Loucy (cell line): ENCODE measurements around the gene LAMA4.
"Not testable (repeated sequence)": the region's sequence is repeated elsewhere in the genome, so short reads cannot be mapped to it uniquely, and the experiment has no call there.

Source experiments
- H2AFZ ChIP-seq: fragments of 200-600 bp; sonication (generic); 2 replicates; pipeline ENCODE4 v1.6.0; 2016; ENCODE audit warnings: antibody characterized with exemption, mild to moderate bottlenecking, low read length, moderate library complexity
- H3F3A ChIP-seq: fragments of 200-600 bp; 2 replicates; pipeline ENCODE4 v1.6.0; 2016; ENCODE audit warnings: antibody characterized with exemption, low read depth, mild to moderate bottlenecking
- H3K27me3 ChIP-seq: fragments of 200-600 bp; sonication (generic); 2 replicates; pipeline ENCODE4 v1.6.1; 2014; ENCODE audit warnings: low read length, mild to moderate bottlenecking; ENCODE audit not compliant: insufficient read depth, poor library complexity, severe bottlenecking
- H3K36me3 ChIP-seq: fragments of 200-600 bp; sonication (generic); 2 replicates; pipeline ENCODE4 v1.6.1; 2016; ENCODE audit warnings: low read length; ENCODE audit not compliant: insufficient read depth
- H3K4me1 ChIP-seq: fragments of 200-600 bp; sonication (generic); 2 replicates; pipeline ENCODE4 v1.5.1; 2014; ENCODE audit warnings: low read length, mild to moderate bottlenecking; ENCODE audit not compliant: insufficient read depth, poor library complexity, severe bottlenecking
- H3K4me2 ChIP-seq: fragments of 200-600 bp; sonication (generic); 2 replicates; pipeline ENCODE4 v1.6.0; 2014; ENCODE audit warnings: antibody characterized with exemption, low read length, low read depth, mild to moderate bottlenecking; ENCODE audit not compliant: poor library complexity, severe bottlenecking
- H3K4me3 ChIP-seq: fragments of 200-600 bp; sonication (generic); 2 replicates; pipeline ENCODE4 v1.5.1; 2014; ENCODE audit warnings: low read length, mild to moderate bottlenecking, mixed read lengths; ENCODE audit not compliant: poor library complexity, severe bottlenecking
- H3K79me2 ChIP-seq: fragments of 200-600 bp; sonication (generic); 2 replicates; pipeline ENCODE4 v1.6.1; 2014; ENCODE audit warnings: low read length; ENCODE audit not compliant: insufficient read depth
- H3K9ac ChIP-seq: fragments of 200-600 bp; sonication (generic); 2 replicates; pipeline ENCODE4 v1.6.0; 2014; ENCODE audit warnings: mild to moderate bottlenecking, low read depth, low read length, moderate library complexity; ENCODE audit not compliant: poor library complexity, severe bottlenecking
- H3K9me2 ChIP-seq: fragments of 200-600 bp; sonication (generic); replicated peaks from 2 replicates; pipeline ENCODE4 v1.6.1; 2016; ENCODE audit warnings: low read depth, low read length, mixed read lengths
- H3K9me3 ChIP-seq: fragments of 200-600 bp; sonication (generic); 2 replicates; pipeline ENCODE4 v1.6.1; 2014; ENCODE audit warnings: mild to moderate bottlenecking, antibody characterized with exemption, low read length, low read depth; ENCODE audit not compliant: insufficient read depth
- H4K20me1 ChIP-seq: fragments of 200-600 bp; sonication (generic); 2 replicates; pipeline ENCODE4 v1.6.0; 2014; ENCODE audit warnings: antibody characterized with exemption, low read length, mild to moderate bottlenecking; ENCODE audit not compliant: insufficient read depth, poor library complexity, severe bottlenecking
- EZH2phosphoT487 ChIP-seq: fragments of 200-600 bp; IDR thresholded peaks from 2 replicates; pipeline ENCODE4 v1.6.1; 2018; ENCODE audit warnings: antibody characterized with exemption, mild to moderate bottlenecking, moderate library complexity, borderline replicate concordance
- TF ChIP-seq, protein P1 (sequence below): fragments of 200-600 bp; sonication (generic); conservative IDR thresholded peaks from 2 replicates; pipeline ENCODE4 v1.5.1; 2014; ENCODE audit warnings: mild to moderate bottlenecking, antibody characterized with exemption, low read length

LAMA4 gene

GRCh38 chr6:112106562-112106961 lies 147.8 kb downstream of the LAMA4 start:
- Histone ChIP-seq H3K9ac (no peak overlapping the region), H2AFZ (no peak overlapping the region), H3K4me1 (no peaks in the 10 kb centered on the region), H3K27me3 (no peaks in the 10 kb centered on the region), H3K36me3 (no peaks in the 10 kb centered on the region), H3K9me3 (no peaks in the 10 kb centered on the region), H3F3A (no peaks in the 10 kb centered on the region), H3K4me2 (no peak overlapping the region), H3K9me2 (no peaks in the 10 kb centered on the region), H4K20me1 (no peaks in the 10 kb centered on the region), H3K4me3 (no peak overlapping the region), H3K79me2 (no peaks in the 10 kb centered on the region)
- no peak for TF ChIP-seq EZH2phosphoT487
- TF ChIP-seq, protein P1, sequence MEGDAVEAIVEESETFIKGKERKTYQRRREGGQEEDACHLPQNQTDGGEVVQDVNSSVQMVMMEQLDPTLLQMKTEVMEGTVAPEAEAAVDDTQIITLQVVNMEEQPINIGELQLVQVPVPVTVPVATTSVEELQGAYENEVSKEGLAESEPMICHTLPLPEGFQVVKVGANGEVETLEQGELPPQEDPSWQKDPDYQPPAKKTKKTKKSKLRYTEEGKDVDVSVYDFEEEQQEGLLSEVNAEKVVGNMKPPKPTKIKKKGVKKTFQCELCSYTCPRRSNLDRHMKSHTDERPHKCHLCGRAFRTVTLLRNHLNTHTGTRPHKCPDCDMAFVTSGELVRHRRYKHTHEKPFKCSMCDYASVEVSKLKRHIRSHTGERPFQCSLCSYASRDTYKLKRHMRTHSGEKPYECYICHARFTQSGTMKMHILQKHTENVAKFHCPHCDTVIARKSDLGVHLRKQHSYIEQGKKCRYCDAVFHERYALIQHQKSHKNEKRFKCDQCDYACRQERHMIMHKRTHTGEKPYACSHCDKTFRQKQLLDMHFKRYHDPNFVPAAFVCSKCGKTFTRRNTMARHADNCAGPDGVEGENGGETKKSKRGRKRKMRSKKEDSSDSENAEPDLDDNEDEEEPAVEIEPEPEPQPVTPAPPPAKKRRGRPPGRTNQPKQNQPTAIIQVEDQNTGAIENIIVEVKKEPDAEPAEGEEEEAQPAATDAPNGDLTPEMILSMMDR, result no peak

DNA sequence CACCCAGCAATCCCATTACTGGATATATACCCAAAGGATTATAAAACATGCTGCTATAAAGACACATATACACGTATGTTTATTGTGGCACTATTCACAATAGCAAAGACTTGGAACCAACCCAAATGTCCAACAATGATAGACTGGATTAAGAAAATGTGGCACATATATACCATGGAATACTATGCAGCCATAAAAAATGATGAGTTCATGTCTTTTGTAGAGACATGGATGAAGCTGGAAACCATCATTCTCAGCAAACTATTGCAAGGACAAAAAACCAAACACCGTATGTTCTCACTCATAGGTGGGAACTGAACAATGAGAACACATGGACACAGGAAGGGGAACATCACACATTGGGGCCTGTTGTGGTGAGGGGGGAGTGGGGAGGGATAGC lies 148.3 kb downstream of the LAMA4 start:
- not testable (repeated sequence) for H2AFZ ChIP-seq, H3K4me3 ChIP-seq, H3F3A ChIP-seq, H4K20me1 ChIP-seq, H3K4me1 ChIP-seq, H3K9ac ChIP-seq, H3K9me3 ChIP-seq, H3K27me3 ChIP-seq, H3K9me2 ChIP-seq, H3K4me2 ChIP-seq, H3K36me3 ChIP-seq, H3K79me2 ChIP-seq

DNA sequence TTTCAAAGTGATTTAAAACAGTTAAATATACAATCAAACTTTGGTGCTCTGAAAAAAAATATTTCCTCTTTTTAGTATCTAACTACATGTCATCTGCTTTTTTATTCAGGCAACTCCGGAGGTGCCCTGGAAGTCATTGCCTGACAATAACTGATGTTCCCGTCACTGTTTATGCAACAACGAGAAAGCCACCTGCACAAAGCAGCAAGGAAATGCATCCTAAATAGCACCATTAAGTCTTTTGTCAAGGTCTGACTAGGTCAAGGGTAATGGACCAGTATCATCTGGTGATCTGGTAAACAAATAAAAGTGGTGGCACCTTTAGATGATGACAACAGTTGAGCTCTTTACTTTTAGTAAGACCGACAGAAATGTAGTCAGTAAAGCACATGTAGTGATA lies 153.8 kb downstream of the LAMA4 start:
- no peak overlapping the region for H3K4me2 ChIP-seq
- no peak overlapping the region for H3K4me3 ChIP-seq

GRCh38 chr6:112096901-112097300 lies 157.5 kb downstream of the LAMA4 start:
- no peak for TF ChIP-seq EZH2phosphoT487
- TF ChIP-seq, protein P1, result no peak
- no peaks in the 10 kb centered on the region for H3K79me2 ChIP-seq
- no peak overlapping the region for H3K9ac ChIP-seq
- no peaks in the 10 kb centered on the region for H3K9me2 ChIP-seq
- H3F3A ChIP-seq, result no peaks in the 10 kb centered on the region
- no peaks in the 10 kb centered on the region for H3K36me3 ChIP-seq
- H3K4me3 ChIP-seq, result no peak overlapping the region
- H3K9me3 ChIP-seq, result no peaks in the 10 kb centered on the region
- no peaks in the 10 kb centered on the region for H4K20me1 ChIP-seq
- H3K4me1 ChIP-seq, result no peaks in the 10 kb centered on the region
- H3K27me3 ChIP-seq, result no peaks in the 10 kb centered on the region
- H2AFZ ChIP-seq, result no peak overlapping the region
- no peak overlapping the region for H3K4me2 ChIP-seq

More for the DNA sequence above, 153.8 kb downstream of the LAMA4 start:
- no peaks in the 10 kb centered on the region for H3K9me3 ChIP-seq
- no peaks in the 10 kb centered on the region for H3K27me3 ChIP-seq
- no peaks in the 10 kb centered on the region for H3K79me2 ChIP-seq
- H3K9ac ChIP-seq, result no peak overlapping the region
- no peaks in the 10 kb centered on the region for H3F3A ChIP-seq
- H2AFZ ChIP-seq, result no peak overlapping the region
- H3K9me2 ChIP-seq, result no peaks in the 10 kb centered on the region
- no peaks in the 10 kb centered on the region for H3K36me3 ChIP-seq
- no peaks in the 10 kb centered on the region for H3K4me1 ChIP-seq
- no peaks in the 10 kb centered on the region for H4K20me1 ChIP-seq
- no peak for TF ChIP-seq EZH2phosphoT487
- TF ChIP-seq, protein P1, result no peak
